Fibroblast of the aortic adventitia (primary cell): ENCODE results near the gene AIG1. TPM values are rescaled to one million over a fixed set of nuclear protein-coding genes. Genes with fewer than 3 reads are reported as not detected.

ENCODE experiments used
- DNase-seq: peaks from one replicate; pipeline ENCODE4 v3.0.0-alpha.2; 2010; ENCODE audit warnings: low read depth
- H3K4me3 ChIP-seq: 2 replicates; pipeline ENCODE4 v1.5.1; 2011; ENCODE audit warnings: low read depth, mild to moderate bottlenecking, control low read depth, low read length, moderate library complexity
- CTCF ChIP-seq: IDR thresholded peaks from 2 replicates; pipeline ENCODE4 v1.5.1; 2011; ENCODE audit warnings: mild to moderate bottlenecking, low read length, control low read depth, inconsistent platforms; ENCODE audit not compliant: insufficient read depth
- total RNA-seq: library from RNA; depleted of rRNA; stranded (reverse); fragments of >200 nt; gene quantifications from 2 replicates; pipeline ENCODE4 v1.2.3, GENCODE V29; 2012; ENCODE audit warnings: low replicate concordance

Gene AIG1
- total RNA-seq, 1 donor: 28.0 TPM

GRCh38 chr6:143325379-143326140, 264.9 kb downstream of the AIG1 start:
- TF ChIP-seq CTCF: no peak
- H3K4me3 ChIP-seq: no peak overlapping the region
- peak; percentile 40 for DNase-seq

- no peak for TF ChIP-seq CTCF
- peak; percentile 34 for DNase-seq
These were observed 268.2 kb downstream of the AIG1 start for GRCh38 chr6:143328876-143329275.

GRCh38 chr6:143329323-143329722, 268.6 kb downstream of the AIG1 start:
- no peak for DNase-seq
- H3K4me3 ChIP-seq: no peak overlapping the region
- TF ChIP-seq CTCF: no peak

More at GRCh38 chr6:143328876-143329275, 268.2 kb downstream of the AIG1 start:
- no peak overlapping the region for H3K4me3 ChIP-seq

GRCh38 chr6:143331362-143331761, 270.7 kb downstream of the AIG1 start:
- DNase-seq: no peak
- TF ChIP-seq CTCF: no peak
- no peak overlapping the region for H3K4me3 ChIP-seq

- peak; percentile 66 for DNase-seq
- no peak for TF ChIP-seq CTCF
- H3K4me3 ChIP-seq: no peak overlapping the region
These were observed 271.6 kb downstream of the AIG1 start for GRCh38 chr6:143332153-143332845.

- no peak overlapping the region for H3K4me3 ChIP-seq
- TF ChIP-seq CTCF: no peak
- DNase-seq: no peak
These were observed 272.4 kb downstream of the AIG1 start for GRCh38 chr6:143333081-143333480.
